Keratinocyte (primary cell): ENCODE data around the gene SLC25A44. TPM values are rescaled to one million over a fixed set of nuclear protein-coding genes. Genes with fewer than 3 reads are reported as not detected.

Experiments used
- DNase-seq: peaks from one replicate; pipeline ENCODE4 v3.0.0-alpha.2; 2011; ENCODE audit warnings: low read depth, missing footprints, low spot score
- FAIRE-seq: peaks from 2 replicates; lab custom pipeline; 2011; peaks lifted over from hg19 to GRCh38; lab: Jason Lieb, UNC
- H2AFZ ChIP-seq: 2 replicates; pipeline ENCODE4 v1.6.0; 2012; ENCODE audit warnings: low read length, control low read depth, inconsistent platforms; ENCODE audit not compliant: control insufficient read depth
- H3K27ac ChIP-seq: 2 replicates; pipeline ENCODE4 v1.5.1; 2011; ENCODE audit warnings: low read length; ENCODE audit not compliant: control insufficient read depth, insufficient read depth
- H3K27me3 ChIP-seq: 3 replicates; pipeline ENCODE4 v1.6.0; 2011; ENCODE audit warnings: low read length; ENCODE audit not compliant: control insufficient read depth, insufficient read depth; ENCODE audit errors: extremely low read depth
- H3K36me3 ChIP-seq, 2 experiments: 2 replicates in 1 of 2; 3 replicates in 1 of 2; pipeline ENCODE4 v1.5.1; 2011; ENCODE audit warnings: low read length in 2 of 2, mild to moderate bottlenecking in 1 of 2; ENCODE audit not compliant: control insufficient read depth in 2 of 2, insufficient read depth in 2 of 2; ENCODE audit errors: extremely low read depth in 1 of 2
- H3K4me1 ChIP-seq: 3 replicates; pipeline ENCODE4 v1.5.1; 2011; ENCODE audit warnings: low read length; ENCODE audit not compliant: control insufficient read depth, insufficient read depth; ENCODE audit errors: extremely low read depth
- H3K4me2 ChIP-seq: 3 replicates; pipeline ENCODE4 v1.6.0; 2011; ENCODE audit warnings: low read depth, low read length; ENCODE audit not compliant: control insufficient read depth, insufficient read depth; ENCODE audit errors: extremely low read depth
- H3K4me3 ChIP-seq, 3 experiments: fragments of 200-600 bp in 1 of 3; sonication (generic) in 1 of 3; 2 replicates in 2 of 3; 3 replicates in 1 of 3; pipeline ENCODE4 v1.5.1; 2011 to 2016; ENCODE audit warnings: low read length in 3 of 3, mild to moderate bottlenecking in 3 of 3, control low read depth in 2 of 3, inconsistent platforms in 1 of 3, low read depth in 1 of 3, mixed read lengths in 1 of 3, mixed run types in 1 of 3, moderate library complexity in 1 of 3; ENCODE audit not compliant: control insufficient read depth in 2 of 3, insufficient read depth in 2 of 3; ENCODE audit errors: extremely low read depth in 1 of 3
- H3K79me2 ChIP-seq: 2 replicates; pipeline ENCODE4 v1.6.0; 2012; ENCODE audit warnings: low read length; ENCODE audit not compliant: control insufficient read depth, insufficient read depth
- H3K9ac ChIP-seq: 3 replicates; pipeline ENCODE4 v1.6.0; 2011; ENCODE audit warnings: low read length; ENCODE audit not compliant: control insufficient read depth, insufficient read depth; ENCODE audit errors: extremely low read depth
- H3K9me1 ChIP-seq: 3 replicates; pipeline ENCODE4 v1.6.0; 2011; ENCODE audit warnings: low read length; ENCODE audit not compliant: control insufficient read depth, insufficient read depth; ENCODE audit errors: extremely low read depth
- H3K9me3 ChIP-seq: 2 replicates; pipeline ENCODE4 v1.5.1; 2012; ENCODE audit warnings: low read depth, low read length; ENCODE audit not compliant: control insufficient read depth
- H4K20me1 ChIP-seq: 3 replicates; pipeline ENCODE4 v1.6.0; 2011; ENCODE audit warnings: low read length; ENCODE audit not compliant: control insufficient read depth, insufficient read depth; ENCODE audit errors: extremely low read depth
- CTCF ChIP-seq, 3 experiments: IDR thresholded peaks in 1 of 3; conservative IDR thresholded peaks in 1 of 3; optimal IDR thresholded peaks in 1 of 3; 2 replicates in 2 of 3; 3 replicates in 1 of 3; pipeline versions ENCODE3 to v1.5.1; 2011; ENCODE audit warnings: low read length in 3 of 3, mild to moderate bottlenecking in 3 of 3, moderate library complexity in 2 of 3, control low read depth in 1 of 3, inconsistent platforms in 1 of 3; ENCODE audit not compliant: insufficient read depth in 2 of 3; ENCODE audit errors: extremely low read depth in 1 of 3
- EZH2 ChIP-seq: IDR thresholded peaks from one replicate; pipeline ENCODE4 v1.6.1; 2012; ENCODE audit warnings: inconsistent platforms, mild to moderate bottlenecking, low read length, moderate library complexity
- dilution Hi-C: fragments of 300-500 bp; cut with MboI; formaldehyde crosslinking; loops from one replicate; pipeline ENCODE4 v1.7.0; 2020; ENCODE audit warnings: low sequenced_read_pairs; ENCODE audit not compliant: extremely low pct_ligation_motif_present
- polyA plus RNA-seq, 5 experiments: library from polyadenylated mRNA; depleted of rRNA in 3 of 5; stranded (reverse) in 3 of 5; stranded (forward) in 1 of 5; unstranded in 1 of 5; fragments of >200 nt; gene quantifications; 1 replicate in 1 of 5; 2 replicates in 3 of 5; 3 replicates in 1 of 5; pipeline versions ENCODE4 v1.2.1 to v1.2.3, GENCODE V29; 2011 to 2012; ENCODE audit warnings: missing spikeins in 2 of 5, low read depth in 1 of 5, low replicate concordance in 1 of 5

The SLC25A44 gene
- polyA plus RNA-seq, 1 donor (not counting 4 experiments of a cell fraction or from before 2014, with no cell fraction given), result 24.4 TPM

GRCh38 chr1:156149374-156150332 is 44.3 kb upstream of the SLC25A44 start:
- Histone ChIP-seq H3K9me1 (no peaks in the 10 kb centered on the region), H4K20me1 (no peaks in the 10 kb centered on the region), H3K79me2 (no peaks in the 10 kb centered on the region), H2AFZ (no peak overlapping the region), H3K27ac (no peak overlapping the region), H3K36me3 (no peaks in the 10 kb centered on the region), H3K4me3 (no peak overlapping the region), H3K9ac (no peak overlapping the region), H3K4me1 (peaks cover 33% of the 10 kb centered on the region), H3K9me3 (no peaks in the 10 kb centered on the region), H3K4me2 (no peak overlapping the region), H3K27me3 (peaks cover 4% of the 10 kb centered on the region)
- DNase-seq (no peak), FAIRE-seq (no peak)
- dilution Hi-C loops, result no loop called here
- TF ChIP-seq CTCF (optimal IDR thresholded peaks at IDR 0.05 in 1 of 3, IDR thresholded peaks at IDR 0.05 in 1 of 3, conservative IDR thresholded peaks at IDR 0.05 in 1 of 3; ENCODE audit: extremely low read depth in 1 of 3, insufficient read depth in 2 of 3, low read length in 3 of 3), result no peak
- TF ChIP-seq EZH2, result no peak

DNA sequence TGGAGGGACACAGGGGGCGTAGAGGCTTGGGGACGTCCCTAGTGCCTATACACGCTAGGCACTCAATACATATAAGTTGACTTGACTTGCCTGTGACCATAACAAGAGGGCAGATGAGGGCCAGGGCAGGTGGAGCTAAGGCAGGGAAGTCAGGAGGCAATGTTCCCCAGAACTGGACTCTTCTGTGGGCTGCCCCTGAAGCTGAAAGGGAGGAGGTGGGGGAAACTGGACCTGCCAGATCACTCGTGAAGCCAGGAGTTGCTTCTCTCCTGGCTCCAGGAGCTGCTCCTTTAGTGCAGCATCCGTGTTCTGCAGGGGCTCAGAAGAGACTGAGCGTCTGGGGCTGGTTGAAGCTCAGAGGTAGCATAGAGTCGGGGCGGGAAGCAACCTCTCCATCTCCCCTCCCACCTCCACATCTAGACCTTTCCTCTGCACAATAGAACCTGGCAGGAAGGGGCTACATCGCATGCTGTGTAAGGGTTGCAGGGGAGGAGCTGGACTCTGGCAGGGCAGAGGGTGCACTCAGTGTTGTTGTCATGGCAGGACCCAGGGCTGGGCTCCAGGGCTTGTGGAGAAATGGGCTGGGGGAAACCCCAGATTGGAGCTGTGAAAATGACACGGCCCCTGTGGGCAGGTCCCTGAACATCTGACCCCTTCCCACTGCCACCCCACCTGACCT is 43.4 kb upstream of the SLC25A44 start:
- no peaks in the 10 kb centered on the region for H3K9me1 ChIP-seq
- H3K4me2 ChIP-seq, result no peak overlapping the region
- no peak overlapping the region for H2AFZ ChIP-seq
- no peaks in the 10 kb centered on the region for H3K36me3 ChIP-seq
- DNase-seq (no peak), FAIRE-seq (no peak)
- peaks cover 4% of the 10 kb centered on the region for H3K27me3 ChIP-seq
- H3K9ac ChIP-seq, result no peak overlapping the region
- no peak overlapping the region for H3K27ac ChIP-seq
- H3K9me3 ChIP-seq, result no peaks in the 10 kb centered on the region
- dilution Hi-C loops, result no loop called here
- H3K4me3 ChIP-seq, result no peak overlapping the region
- peaks cover 33% of the 10 kb centered on the region for H3K4me1 ChIP-seq
- no peaks in the 10 kb centered on the region for H3K79me2 ChIP-seq
- no peak for TF ChIP-seq CTCF (optimal IDR thresholded peaks at IDR 0.05 in 1 of 3, IDR thresholded peaks at IDR 0.05 in 1 of 3, conservative IDR thresholded peaks at IDR 0.05 in 1 of 3; ENCODE audit: extremely low read depth in 1 of 3, insufficient read depth in 2 of 3, low read length in 3 of 3)
- no peaks in the 10 kb centered on the region for H4K20me1 ChIP-seq
